Measurements from ENCODE around the gene LCE3E.
A peak's percentile ranks its signal among the peaks of the same experiment; 100 is the strongest.

DNA sequence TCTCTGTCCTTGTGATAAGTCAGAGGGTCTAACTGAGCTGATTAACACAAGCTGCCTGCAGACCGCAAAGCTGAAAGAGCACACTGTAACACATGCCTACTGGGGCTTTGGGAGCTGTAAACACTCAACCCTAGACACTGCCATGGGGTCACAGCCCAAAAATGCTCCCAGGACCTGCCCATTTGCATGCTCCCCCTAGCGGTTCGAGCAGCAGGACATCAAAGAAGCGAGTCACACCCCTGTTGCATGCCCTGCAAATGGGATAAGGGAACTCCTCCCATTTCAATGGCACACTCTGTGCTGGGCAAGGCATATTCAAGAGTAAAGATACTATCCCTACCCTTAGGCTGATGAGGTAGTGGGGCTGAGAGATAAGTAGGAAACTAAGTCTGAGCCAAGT lies 22.8 kb downstream of the LCE3E start:
- TF ChIP-seq, protein P1, sequence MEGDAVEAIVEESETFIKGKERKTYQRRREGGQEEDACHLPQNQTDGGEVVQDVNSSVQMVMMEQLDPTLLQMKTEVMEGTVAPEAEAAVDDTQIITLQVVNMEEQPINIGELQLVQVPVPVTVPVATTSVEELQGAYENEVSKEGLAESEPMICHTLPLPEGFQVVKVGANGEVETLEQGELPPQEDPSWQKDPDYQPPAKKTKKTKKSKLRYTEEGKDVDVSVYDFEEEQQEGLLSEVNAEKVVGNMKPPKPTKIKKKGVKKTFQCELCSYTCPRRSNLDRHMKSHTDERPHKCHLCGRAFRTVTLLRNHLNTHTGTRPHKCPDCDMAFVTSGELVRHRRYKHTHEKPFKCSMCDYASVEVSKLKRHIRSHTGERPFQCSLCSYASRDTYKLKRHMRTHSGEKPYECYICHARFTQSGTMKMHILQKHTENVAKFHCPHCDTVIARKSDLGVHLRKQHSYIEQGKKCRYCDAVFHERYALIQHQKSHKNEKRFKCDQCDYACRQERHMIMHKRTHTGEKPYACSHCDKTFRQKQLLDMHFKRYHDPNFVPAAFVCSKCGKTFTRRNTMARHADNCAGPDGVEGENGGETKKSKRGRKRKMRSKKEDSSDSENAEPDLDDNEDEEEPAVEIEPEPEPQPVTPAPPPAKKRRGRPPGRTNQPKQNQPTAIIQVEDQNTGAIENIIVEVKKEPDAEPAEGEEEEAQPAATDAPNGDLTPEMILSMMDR (IDR thresholded peaks at IDR 0.05; ENCODE audit: insufficient read depth, low read length, poor library complexity, severe bottlenecking), result peak; percentile 26
- no peak for TF ChIP-seq EZH2phosphoT487 (conservative IDR thresholded peaks at IDR 0.05; ENCODE audit: low read length)
